Ascending aorta (tissue), 2 donors: ENCODE measurements around the gene PSMB5. TPM values are rescaled to one million over a fixed set of nuclear protein-coding genes. Genes with fewer than 3 reads are reported as not detected.

ENCODE experiments used
- DNase-seq, 2 donors: peaks; one replicate each; pipeline ENCODE4 v3.0.0-alpha.2; 2019; ENCODE audit warnings: low spot score in 2 of 2
- H3K27ac ChIP-seq, 2 donors: fragments of 200-600 bp; sonication (generic); one replicate each; pipeline ENCODE4 v1.5.1; 2016 to 2017; ENCODE audit warnings: mild to moderate bottlenecking in 1 of 2
- H3K27me3 ChIP-seq: fragments of 200-600 bp; sonication (generic); one replicate; pipeline ENCODE4 v1.5.1; 2017
- H3K36me3 ChIP-seq, 2 donors: fragments of 200-600 bp; sonication (generic); one replicate each; pipeline ENCODE4 v1.5.1; 2016
- H3K4me1 ChIP-seq, 2 donors: fragments of 200-600 bp; sonication (generic); one replicate each; pipeline ENCODE4 v1.5.1; 2016 to 2017; ENCODE audit warnings: mild to moderate bottlenecking in 1 of 2
- H3K4me3 ChIP-seq, 2 donors: fragments of 200-600 bp; sonication (generic); one replicate each; pipeline ENCODE4 v1.5.1; 2016 to 2017; ENCODE audit warnings: mild to moderate bottlenecking in 1 of 2
- H3K9me3 ChIP-seq, 2 donors: fragments of 200-600 bp; sonication (generic); one replicate each; pipeline ENCODE4 v1.5.1; 2016
- CTCF ChIP-seq, 3 experiments: fragments of 200-600 bp in 2 of 3; fragments of 450-650 bp in 1 of 3; sonication (generic) in 2 of 3; IDR thresholded peaks; one replicate each; pipeline ENCODE4 v1.5.1; 2016 to 2019; ENCODE audit warnings: antibody characterized with exemption in 3 of 3, mild to moderate bottlenecking in 1 of 3, moderate library complexity in 1 of 3
- intact Hi-C: fragments of 100-400 bp; cut with DNase I; formaldehyde crosslinking; loops from one replicate; pipeline ENCODE4 v1.15.1; 2023
- total RNA-seq: library from RNA; depleted of rRNA; stranded (reverse); fragments of >200 nt; gene quantifications from one replicate; pipeline ENCODE4 v1.1.0, GENCODE V29; 2016

The PSMB5 gene
- total RNA-seq, 1 donor from 2014 or later = 62.7 TPM

- intact Hi-C loops = loop anchor here (5.0 to 10.0 kb wide), 2 partner anchors 123 to 500 kb away; no protein-coding TSS in a partner anchor
- Histone ChIP-seq H3K36me3 (peaks cover 14 to 17% of the 10 kb centered on the region in 2 donors), H3K27me3 (no peaks in the 10 kb centered on the region), H3K9me3 (no peaks in the 10 kb centered on the region), H3K4me1 (peaks cover 3 to 18% of the 10 kb centered on the region in 2 donors), H3K4me3 (no peak overlapping the region), H3K27ac (no peak overlapping the region)
- no peak for DNase-seq
- no peak for TF ChIP-seq CTCF (IDR thresholded peaks at IDR 0.05)
These were observed 20.4 kb upstream of the PSMB5 start for GRCh38 chr14:23055147-23055550.

GRCh38 chr14:23054000-23054811 is 19.5 kb upstream of the PSMB5 start:
- intact Hi-C loops = loop anchor here (10.0 kb wide), 1 partner anchor 499 kb away; no protein-coding TSS in a partner anchor
- no peak for DNase-seq

GRCh38 chr14:23053426-23053825 is 18.7 kb upstream of the PSMB5 start:
- no peak for DNase-seq
- no peak overlapping the region for H3K27ac ChIP-seq
- H3K36me3 ChIP-seq = peaks cover under 1 to 2% of the 10 kb centered on the region in 2 donors
- H3K27me3 ChIP-seq = no peaks in the 10 kb centered on the region
- intact Hi-C loops = loop anchor here (10.0 kb wide), 1 partner anchor 499 kb away; no protein-coding TSS in a partner anchor
- TF ChIP-seq CTCF (IDR thresholded peaks at IDR 0.05) = no peak
- peaks cover 3 to 17% of the 10 kb centered on the region in 2 donors for H3K4me1 ChIP-seq
- no peaks in the 10 kb centered on the region for H3K9me3 ChIP-seq
- H3K4me3 ChIP-seq = no peak overlapping the region

More at GRCh38 chr14:23054000-23054811, 19.5 kb upstream of the PSMB5 start:
- Histone ChIP-seq H3K4me1 (peaks cover 3 to 18% of the 10 kb centered on the region in 2 donors), H3K4me3 (no peak overlapping the region), H3K9me3 (no peaks in the 10 kb centered on the region), H3K36me3 (peaks cover 8 to 10% of the 10 kb centered on the region in 2 donors), H3K27me3 (no peaks in the 10 kb centered on the region), H3K27ac (no peak overlapping the region)
- TF ChIP-seq CTCF (IDR thresholded peaks at IDR 0.05) = peak in 2 of 3 experiments; percentile 7

GRCh38 chr14:23052671-23053070 is 18.0 kb upstream of the PSMB5 start:
- Histone ChIP-seq H3K9me3 (no peaks in the 10 kb centered on the region), H3K4me1 (peaks cover under 1 to 14% of the 10 kb centered on the region in 2 donors), H3K27me3 (no peaks in the 10 kb centered on the region), H3K36me3 (no peaks in the 10 kb centered on the region), H3K4me3 (no peak overlapping the region), H3K27ac (no peak overlapping the region)
- intact Hi-C loops = loop anchor here (10.0 kb wide), 1 partner anchor 498 kb away; no protein-coding TSS in a partner anchor
- TF ChIP-seq CTCF (IDR thresholded peaks at IDR 0.05) = no peak
- DNase-seq = no peak

- no peaks in the 10 kb centered on the region for H3K9me3 ChIP-seq
- TF ChIP-seq CTCF (IDR thresholded peaks at IDR 0.05) = peak in 1 of 3 experiments; percentile 35
- no peaks in the 10 kb centered on the region for H3K36me3 ChIP-seq
- no peak overlapping the region for H3K4me3 ChIP-seq
- DNase-seq = no peak
- no peak overlapping the region for H3K27ac ChIP-seq
- intact Hi-C loops = loop anchor here (10.0 kb wide), 1 partner anchor 497 kb away; no protein-coding TSS in a partner anchor
- no peaks in the 10 kb centered on the region for H3K27me3 ChIP-seq
- peaks cover 0 to 13% of the 10 kb centered on the region in 2 donors for H3K4me1 ChIP-seq
These were observed 17.5 kb upstream of the PSMB5 start for GRCh38 chr14:23052182-23052623.
